Esophagus mucosa (tissue), 1 donor: Measurements from ENCODE around the gene KRT80. TPM values are rescaled to one million over a fixed set of nuclear protein-coding genes. Genes with fewer than 3 reads are reported as not detected.

Source experiments
- ATAC-seq: fragments of 200-7000 bp; cut with Tn5 transposase; one replicate; pipeline ENCODE4 v1.9.1; 2020
- total RNA-seq: library from RNA; stranded (reverse); gene quantifications from one replicate; pipeline ENCODE4 v1.2.4, GENCODE V29; 2023
- donor health status: DM: yes; HTN: yes; CAD: no.

Gene KRT80
- total RNA-seq, 1 donor from 2014 or later: 17.9 TPM

GRCh38 chr12:52210925-52211650 lies 19.3 kb upstream of the KRT80 start:
- no peak for ATAC-seq

- peak; percentile 73 for ATAC-seq
Observed at GRCh38 chr12:52210186-52210924, 18.5 kb upstream of the KRT80 start.

GRCh38 chr12:52209321-52209720 lies 17.5 kb upstream of the KRT80 start:
- ATAC-seq: peak; percentile 30

GRCh38 chr12:52208424-52209165 lies 16.8 kb upstream of the KRT80 start:
- ATAC-seq: peak; percentile 21

- peak; percentile 71 for ATAC-seq
Observed at GRCh38 chr12:52207895-52208294, 16.1 kb upstream of the KRT80 start.

- ATAC-seq: no peak
Observed at GRCh38 chr12:52207106-52207505, 15.3 kb upstream of the KRT80 start.

GRCh38 chr12:52206304-52207040 lies 14.7 kb upstream of the KRT80 start:
- ATAC-seq: no peak

- no peak for ATAC-seq
Observed at GRCh38 chr12:52205612-52206303, 13.9 kb upstream of the KRT80 start.

GRCh38 chr12:52204931-52205505 lies 13.2 kb upstream of the KRT80 start:
- no peak for ATAC-seq

- no peak for ATAC-seq
Observed at GRCh38 chr12:52204095-52204930, 12.5 kb upstream of the KRT80 start.

- peak; percentile 85 for ATAC-seq
Observed at GRCh38 chr12:52203079-52203921, 11.5 kb upstream of the KRT80 start.

- ATAC-seq: peak; percentile 4
Observed at GRCh38 chr12:52202361-52203078, 10.7 kb upstream of the KRT80 start.

GRCh38 chr12:52201451-52201839 lies 9.6 kb upstream of the KRT80 start:
- no peak for ATAC-seq

GRCh38 chr12:52200781-52201450 lies 9.1 kb upstream of the KRT80 start:
- ATAC-seq: no peak

- no peak for ATAC-seq
Observed at GRCh38 chr12:52200086-52200780, 8.4 kb upstream of the KRT80 start.

- no peak for ATAC-seq
Observed at GRCh38 chr12:52199294-52199919, 7.6 kb upstream of the KRT80 start.
